Endodermal cell (in vitro differentiated cells): ENCODE results near the gene FBXL16. TPM values are rescaled to one million over a fixed set of nuclear protein-coding genes. Genes with fewer than 3 reads are reported as not detected.
A peak's percentile ranks its signal among the peaks of the same experiment; 100 is the strongest.
"Not testable (repeated sequence)": the region's sequence is repeated elsewhere in the genome, so short reads cannot be mapped to it uniquely, and the experiment has no call there.

ENCODE experiments used
- DNase-seq: peaks from one replicate; pipeline ENCODE4 v3.0.0-alpha.2; 2017
- H3K27ac ChIP-seq: 2 replicates; pipeline ENCODE4 v1.5.1; 2013; ENCODE audit warnings: mild to moderate bottlenecking, low read depth, low read length, moderate library complexity
- H3K27me3 ChIP-seq: 2 replicates; pipeline ENCODE4 v1.6.1; 2013; ENCODE audit warnings: mild to moderate bottlenecking, low read length, moderate library complexity; ENCODE audit not compliant: insufficient read depth, control insufficient read depth, poor library complexity, severe bottlenecking
- H3K36me3 ChIP-seq: 2 replicates; pipeline ENCODE4 v1.7.0; 2013; ENCODE audit warnings: mild to moderate bottlenecking, low read length, moderate library complexity; ENCODE audit not compliant: control insufficient read depth, insufficient read depth
- H3K4me1 ChIP-seq: one replicate; pipeline ENCODE4 v1.7.0; 2013; ENCODE audit warnings: low read length; ENCODE audit not compliant: control insufficient read depth, insufficient read depth
- H3K4me3 ChIP-seq: 2 replicates; pipeline ENCODE4 v1.5.1; 2013; ENCODE audit warnings: mild to moderate bottlenecking, low read length, moderate library complexity
- H3K9ac ChIP-seq: 2 replicates; pipeline ENCODE4 v1.6.1; 2013; ENCODE audit warnings: mild to moderate bottlenecking, low read length, moderate library complexity; ENCODE audit not compliant: poor library complexity, severe bottlenecking; ENCODE audit errors: extremely low read depth
- H3K9me3 ChIP-seq: 2 replicates; pipeline ENCODE4 v1.6.1; 2013; ENCODE audit warnings: mild to moderate bottlenecking, low read length, moderate library complexity; ENCODE audit not compliant: control insufficient read depth
- H3K27ac Mint-ChIP-seq: 2 replicates; pipeline ENCODE4 v1.8.0; 2020; ENCODE audit warnings: mixed read lengths
- H3K27me3 Mint-ChIP-seq: 2 replicates; pipeline ENCODE4 v1.8.0; 2021; ENCODE audit warnings: mild to moderate bottlenecking, mixed read lengths; ENCODE audit not compliant: insufficient read depth
- H3K36me3 Mint-ChIP-seq: 2 replicates; pipeline ENCODE4 v1.8.0; 2020; ENCODE audit warnings: low read depth, mixed read lengths
- H3K4me1 Mint-ChIP-seq: 2 replicates; pipeline ENCODE4 v1.8.0; 2020; ENCODE audit warnings: mixed read lengths
- H3K4me3 Mint-ChIP-seq: 2 replicates; pipeline ENCODE4 v1.8.0; 2020; ENCODE audit warnings: mild to moderate bottlenecking, moderate library complexity, mixed read lengths
- H3K9me3 Mint-ChIP-seq: 2 replicates; pipeline ENCODE4 v1.8.0; 2020; ENCODE audit warnings: mild to moderate bottlenecking, mixed read lengths
- WGBS, 2 experiments: methylation state at CpG; one replicate each; pipeline versions ENCODE4 v1.1.5 to v1.1.7; 2013; ENCODE audit warnings: missing lambda C conversion rate in 2 of 2, mixed read lengths in 1 of 2; ENCODE audit not compliant: insufficient coverage in 1 of 2, insufficient read length in 1 of 2; 5-methylcytosine and 5-hydroxymethylcytosine counted together
- long read RNA-seq, 4 experiments: library from polyadenylated mRNA in 2 of 4; library from RNA in 1 of 4; library from capped mRNA in 1 of 4; stranded (forward) in 3 of 4; unstranded in 1 of 4; transcript quantifications; one replicate each; pipeline ENCODE4 v2.0.0, GENCODE V29; 2020 to 2021; ENCODE audit warnings: inconsistent platforms in 1 of 4
- polyA plus RNA-seq, 2 experiments: library from polyadenylated mRNA; stranded (reverse); fragments of 50-300 nt; gene quantifications; one replicate each; pipeline ENCODE4 v1.2.3, GENCODE V29; 2013
- total RNA-seq, 2 donors: library from RNA; stranded (reverse); fragmentation: NEBNext Ultra II Directional in 1 of 2; extraction: Animal tissue kit (Norgen Biotek cat#: 25700) in 1 of 2; gene quantifications; 2 replicates in 1 of 2; 3 replicates in 1 of 2; pipeline ENCODE4 v1.2.1, GENCODE V29; 2021
- TF ChIP-seq, protein P1 (sequence below): fragments of 200-600 bp; sonication (generic); conservative IDR thresholded peaks from 2 replicates; pipeline ENCODE4 v1.5.0; 2021; ENCODE audit warnings: antibody characterized with exemption, mild to moderate bottlenecking

FBXL16 gene, protein sequence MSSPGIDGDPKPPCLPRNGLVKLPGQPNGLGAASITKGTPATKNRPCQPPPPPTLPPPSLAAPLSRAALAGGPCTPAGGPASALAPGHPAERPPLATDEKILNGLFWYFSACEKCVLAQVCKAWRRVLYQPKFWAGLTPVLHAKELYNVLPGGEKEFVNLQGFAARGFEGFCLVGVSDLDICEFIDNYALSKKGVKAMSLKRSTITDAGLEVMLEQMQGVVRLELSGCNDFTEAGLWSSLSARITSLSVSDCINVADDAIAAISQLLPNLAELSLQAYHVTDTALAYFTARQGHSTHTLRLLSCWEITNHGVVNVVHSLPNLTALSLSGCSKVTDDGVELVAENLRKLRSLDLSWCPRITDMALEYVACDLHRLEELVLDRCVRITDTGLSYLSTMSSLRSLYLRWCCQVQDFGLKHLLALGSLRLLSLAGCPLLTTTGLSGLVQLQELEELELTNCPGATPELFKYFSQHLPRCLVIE
- total RNA-seq: 1 to 10 TPM in 1 of 2 donors, under 1 TPM in 1; 0.38 to 2.2 TPM
- 4.7 TPM for polyA plus RNA-seq (2013, experiment 1 of 2)
- 3.9 TPM for polyA plus RNA-seq (2013, experiment 2 of 2)
- long read RNA-seq, experiment 1: 0 reads
- long read RNA-seq, experiment 2: 0 reads
- long read RNA-seq, experiment 3: 0 reads
- long read RNA-seq, experiment 4: 0 reads

DNA sequence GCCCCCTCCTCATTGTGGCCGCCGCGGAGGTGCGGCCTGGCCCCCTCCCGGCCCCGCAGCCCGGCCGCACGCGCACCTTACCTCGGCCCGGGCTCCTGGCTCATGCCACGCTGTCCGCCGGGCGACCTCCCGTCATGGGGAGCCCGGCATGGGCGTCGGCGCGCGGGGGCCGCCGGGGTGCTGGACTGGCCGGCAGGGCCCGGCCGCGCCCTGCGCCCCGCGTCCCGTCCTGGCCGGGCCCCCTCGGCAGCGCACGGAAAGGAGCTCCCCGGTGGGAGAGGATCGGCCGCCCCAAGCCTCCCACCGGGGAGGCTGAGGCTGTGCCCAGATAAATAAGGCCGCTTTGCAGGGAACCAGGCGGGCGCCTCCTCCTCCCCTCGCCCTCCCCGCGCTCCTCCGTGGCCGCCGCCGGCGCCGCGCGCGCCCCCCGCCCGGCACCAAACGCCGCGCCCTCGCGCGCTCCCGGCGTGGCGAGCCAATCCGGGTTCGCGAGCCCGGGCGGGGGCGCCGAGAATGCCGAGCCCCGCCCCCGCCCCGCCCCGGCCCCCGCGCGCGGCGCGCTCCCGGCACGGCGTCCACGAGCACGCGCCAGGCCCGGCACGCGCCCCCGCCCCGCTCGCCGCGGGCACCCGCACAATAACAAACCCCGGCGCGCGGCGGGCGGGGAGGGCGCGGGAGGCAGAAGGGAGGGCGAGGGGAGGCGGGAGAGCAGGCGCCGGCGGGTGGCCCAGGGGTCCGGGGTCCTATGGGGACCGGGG, at the start of gene FBXL16:
TSS of gene FBXL16 (minus strand) at position 371 of the 758 bp plus-strand sequence. CDS start 8,396 bp downstream, outside the sequence.
- TF ChIP-seq, protein P1, sequence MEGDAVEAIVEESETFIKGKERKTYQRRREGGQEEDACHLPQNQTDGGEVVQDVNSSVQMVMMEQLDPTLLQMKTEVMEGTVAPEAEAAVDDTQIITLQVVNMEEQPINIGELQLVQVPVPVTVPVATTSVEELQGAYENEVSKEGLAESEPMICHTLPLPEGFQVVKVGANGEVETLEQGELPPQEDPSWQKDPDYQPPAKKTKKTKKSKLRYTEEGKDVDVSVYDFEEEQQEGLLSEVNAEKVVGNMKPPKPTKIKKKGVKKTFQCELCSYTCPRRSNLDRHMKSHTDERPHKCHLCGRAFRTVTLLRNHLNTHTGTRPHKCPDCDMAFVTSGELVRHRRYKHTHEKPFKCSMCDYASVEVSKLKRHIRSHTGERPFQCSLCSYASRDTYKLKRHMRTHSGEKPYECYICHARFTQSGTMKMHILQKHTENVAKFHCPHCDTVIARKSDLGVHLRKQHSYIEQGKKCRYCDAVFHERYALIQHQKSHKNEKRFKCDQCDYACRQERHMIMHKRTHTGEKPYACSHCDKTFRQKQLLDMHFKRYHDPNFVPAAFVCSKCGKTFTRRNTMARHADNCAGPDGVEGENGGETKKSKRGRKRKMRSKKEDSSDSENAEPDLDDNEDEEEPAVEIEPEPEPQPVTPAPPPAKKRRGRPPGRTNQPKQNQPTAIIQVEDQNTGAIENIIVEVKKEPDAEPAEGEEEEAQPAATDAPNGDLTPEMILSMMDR: no peak
- no peak within 1 kb of the TSS for H3K9ac ChIP-seq
- H3K4me1 ChIP-seq: no peaks in the 10 kb centered on the region
- peak within 1 kb of the TSS; percentile 48 for H3K4me3 Mint-ChIP-seq
- no peak within 1 kb of the TSS for H3K27ac Mint-ChIP-seq
- H3K27ac ChIP-seq: no peak within 1 kb of the TSS
- no peaks in the 10 kb centered on the region for H3K9me3 ChIP-seq
- H3K36me3 ChIP-seq: no peaks in the 10 kb centered on the region
- H3K27me3 ChIP-seq: peaks cover 92% of the 10 kb centered on the region
- H3K27me3 Mint-ChIP-seq: peaks cover 88% of the 10 kb centered on the region
- no peaks in the 10 kb centered on the region for H3K9me3 Mint-ChIP-seq
- H3K36me3 Mint-ChIP-seq: no peaks in the 10 kb centered on the region
- peak; percentile 68 for DNase-seq
- 0 to 1% methylated on average over 17 to 102 of the region's 115 CpGs for WGBS, 2 experiments
- no peaks in the 10 kb centered on the region for H3K4me1 Mint-ChIP-seq
- H3K4me3 ChIP-seq: no peak within 1 kb of the TSS

DNA sequence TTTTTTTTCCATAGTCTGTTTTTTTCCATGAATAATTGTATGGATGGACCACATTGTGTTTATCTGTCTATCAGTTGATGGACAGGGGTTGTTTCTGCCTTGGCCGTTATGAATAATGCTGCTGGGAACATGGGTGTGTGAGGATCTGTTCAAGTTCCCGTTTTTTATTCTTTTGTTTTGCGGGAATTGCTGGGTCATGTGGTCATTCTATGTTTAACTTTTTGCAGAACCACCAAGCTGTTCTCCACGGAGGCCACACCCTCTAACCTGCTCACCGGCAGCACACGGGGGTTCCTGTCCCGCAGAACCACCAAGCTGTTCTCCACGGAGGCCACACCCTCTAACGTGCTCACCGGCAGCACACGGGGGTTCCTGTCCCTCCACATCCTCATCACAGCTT, 49.1 kb upstream of the FBXL16 start:
- Histone ChIP-seq H3K27ac (no peak overlapping the region), H3K9me3 (no peaks in the 10 kb centered on the region), H3K4me3 (no peak overlapping the region), H3K27me3 (no peaks in the 10 kb centered on the region), H3K36me3 (no peaks in the 10 kb centered on the region), H3K4me1 (no peaks in the 10 kb centered on the region), H3K9ac (no peak overlapping the region)
- H3K27ac Mint-ChIP-seq: no peak overlapping the region
- H3K36me3 Mint-ChIP-seq: no peaks in the 10 kb centered on the region
- DNase-seq: no peak
- no peak overlapping the region for H3K4me3 Mint-ChIP-seq
- peaks cover 5% of the 10 kb centered on the region for H3K9me3 Mint-ChIP-seq
- TF ChIP-seq, protein P1: no peak
- peaks cover 13% of the 10 kb centered on the region for H3K4me1 Mint-ChIP-seq
- peaks cover 18% of the 10 kb centered on the region for H3K27me3 Mint-ChIP-seq
- 79 to 81% methylated on average over 11 of the region's 11 CpGs for WGBS, 2 experiments

DNA sequence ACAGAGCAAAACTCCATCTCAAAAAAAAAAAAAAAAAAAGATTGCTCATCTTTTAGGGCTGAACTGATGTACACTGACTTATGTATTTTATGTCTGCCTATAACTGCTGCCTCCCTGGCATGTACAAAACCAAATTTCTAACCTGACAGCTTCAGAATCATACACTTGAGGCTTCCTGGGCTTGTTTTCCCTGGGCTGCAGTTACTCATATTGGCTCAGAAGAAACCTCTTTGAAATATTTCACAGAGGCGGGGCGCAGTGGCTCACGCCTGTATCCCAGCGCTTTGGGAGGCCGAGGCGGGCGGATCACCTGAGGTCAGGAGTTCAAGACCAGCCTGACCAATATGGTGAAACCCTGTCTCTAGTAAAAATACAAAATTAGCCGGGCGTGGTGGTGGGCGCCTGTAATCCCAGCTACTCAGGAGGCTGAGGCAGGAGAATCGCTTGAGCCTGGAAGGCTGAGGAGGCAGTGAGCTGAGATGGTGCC, 48.6 kb upstream of the FBXL16 start:
- not testable (repeated sequence) for H3K4me3 ChIP-seq, H3K27ac ChIP-seq, H3K9ac ChIP-seq, H3K9me3 Mint-ChIP-seq, H3K27me3 ChIP-seq, H3K36me3 Mint-ChIP-seq, H3K4me1 ChIP-seq, H3K36me3 ChIP-seq, H3K4me3 Mint-ChIP-seq, H3K9me3 ChIP-seq, DNase-seq, H3K27ac Mint-ChIP-seq
- WGBS, 2 experiments: 88 to 93% methylated on average over 7 to 11 of the region's 11 CpGs
- H3K27me3 Mint-ChIP-seq: peaks cover 18% of the 10 kb centered on the region
- H3K4me1 Mint-ChIP-seq: peaks cover 13% of the 10 kb centered on the region
